A549 (cell line): Measurements from ENCODE around the gene BCL11B.

Source experiments
- HMGXB4 ChIP-seq: fragments of 250-450 bp; sonication (Bioruptor Pico); IDR thresholded peaks from 2 replicates; pipeline ENCODE4 v1.5.0; 2021; ENCODE audit warnings: mild to moderate bottlenecking, moderate library complexity, borderline replicate concordance
- HOXA7 ChIP-seq: fragments of 250-450 bp; sonication (Bioruptor Pico); IDR thresholded peaks from 2 replicates; pipeline ENCODE4 v1.5.0; 2020; ENCODE audit warnings: mild to moderate bottlenecking, moderate library complexity
- KDM5A ChIP-seq: fragments of 200-600 bp; sonication (generic); IDR thresholded peaks from 2 replicates; pipeline ENCODE4 v1.6.1; 2016; ENCODE audit warnings: antibody characterized with exemption, mild to moderate bottlenecking
- MAZ ChIP-seq: fragments of 150-350 bp; IDR thresholded peaks from 2 replicates; pipeline ENCODE4 v1.6.1; 2014; ENCODE audit warnings: antibody characterized with exemption, low read depth, low read length, borderline replicate concordance
- POLR2A ChIP-seq: IDR thresholded peaks from 2 replicates; pipeline ENCODE4 v1.6.1; 2012; ENCODE audit warnings: mild to moderate bottlenecking, low read length
- POLR2AphosphoS2 ChIP-seq: conservative IDR thresholded peaks from 2 replicates; pipeline ENCODE4 v1.6.1; 2012; ENCODE audit warnings: low read length, improper control_type of control experiment, inconsistent platforms
- RCOR1 ChIP-seq: fragments of 150-350 bp; IDR thresholded peaks from 2 replicates; pipeline ENCODE4 v1.6.1; 2014; ENCODE audit warnings: antibody characterized with exemption, low read length, low read depth
- RFX5 ChIP-seq: fragments of 450-650 bp; IDR thresholded peaks from 2 replicates; pipeline ENCODE4 v1.7.1; 2014; ENCODE audit warnings: antibody characterized with exemption, mild to moderate bottlenecking, moderate library complexity
- RNF2 ChIP-seq: fragments of 200-600 bp; sonication (generic); IDR thresholded peaks from 2 replicates; pipeline ENCODE4 v1.6.1; 2016; ENCODE audit warnings: low read depth, mild to moderate bottlenecking, antibody characterized with exemption, moderate library complexity, borderline replicate concordance
- TF ChIP-seq, protein P1 (sequence below): fragments of >200 bp; sonication (Bioruptor Twin); formaldehyde crosslinking; IDR thresholded peaks from 3 replicates; pipeline ENCODE4 v1.5.1; 2016

GRCh38 chr14:99177886-99178835 is 93.8 kb downstream of the BCL11B start:
- no peak for TF ChIP-seq HOXA7
- TF ChIP-seq RCOR1 = no peak
- no peak for TF ChIP-seq HMGXB4 (CRISPR knock-in tag)
- no peak for TF ChIP-seq RFX5
- no peak for TF ChIP-seq POLR2A
- no peak for TF ChIP-seq KDM5A
- no peak for TF ChIP-seq RNF2
- TF ChIP-seq, protein P1, sequence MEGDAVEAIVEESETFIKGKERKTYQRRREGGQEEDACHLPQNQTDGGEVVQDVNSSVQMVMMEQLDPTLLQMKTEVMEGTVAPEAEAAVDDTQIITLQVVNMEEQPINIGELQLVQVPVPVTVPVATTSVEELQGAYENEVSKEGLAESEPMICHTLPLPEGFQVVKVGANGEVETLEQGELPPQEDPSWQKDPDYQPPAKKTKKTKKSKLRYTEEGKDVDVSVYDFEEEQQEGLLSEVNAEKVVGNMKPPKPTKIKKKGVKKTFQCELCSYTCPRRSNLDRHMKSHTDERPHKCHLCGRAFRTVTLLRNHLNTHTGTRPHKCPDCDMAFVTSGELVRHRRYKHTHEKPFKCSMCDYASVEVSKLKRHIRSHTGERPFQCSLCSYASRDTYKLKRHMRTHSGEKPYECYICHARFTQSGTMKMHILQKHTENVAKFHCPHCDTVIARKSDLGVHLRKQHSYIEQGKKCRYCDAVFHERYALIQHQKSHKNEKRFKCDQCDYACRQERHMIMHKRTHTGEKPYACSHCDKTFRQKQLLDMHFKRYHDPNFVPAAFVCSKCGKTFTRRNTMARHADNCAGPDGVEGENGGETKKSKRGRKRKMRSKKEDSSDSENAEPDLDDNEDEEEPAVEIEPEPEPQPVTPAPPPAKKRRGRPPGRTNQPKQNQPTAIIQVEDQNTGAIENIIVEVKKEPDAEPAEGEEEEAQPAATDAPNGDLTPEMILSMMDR = no peak
- TF ChIP-seq POLR2AphosphoS2 = no peak
- no peak for TF ChIP-seq MAZ
